Activated naive CD4-positive, alpha-beta T cell treated with anti-CD3 and anti-CD28 coated beads for 36 hours (primary cell): ENCODE measurements around the gene PITRM1. TPM values are rescaled to one million over a fixed set of nuclear protein-coding genes. Genes with fewer than 3 reads are reported as not detected.

Source experiments
- CTCF ChIA-PET: fragments of 350-600 bp; sonication (Branson Sonifier 250); formaldehyde crosslinking; loops from one replicate; lab custom pipeline; 2021; ENCODE audit warnings: antibody characterized with exemption; lab: Charles Lee
- DNase-seq: peaks from one replicate; pipeline ENCODE4 v3.0.0-alpha.2; 2020
- H3K27ac Mint-ChIP-seq: one replicate; pipeline ENCODE4 v1.8.0; 2021; ENCODE audit warnings: mild to moderate bottlenecking, mixed read lengths
- H3K27me3 Mint-ChIP-seq: one replicate; pipeline ENCODE4 v1.8.0; 2021; ENCODE audit warnings: low read depth, mixed read lengths
- H3K36me3 Mint-ChIP-seq: one replicate; pipeline ENCODE4 v1.8.0; 2021; ENCODE audit warnings: low read depth, mixed read lengths
- H3K4me1 Mint-ChIP-seq: one replicate; pipeline ENCODE4 v1.8.0; 2021; ENCODE audit warnings: low read depth, mixed read lengths
- H3K4me3 Mint-ChIP-seq: one replicate; pipeline ENCODE4 v1.8.0; 2021; ENCODE audit warnings: mild to moderate bottlenecking, moderate library complexity, mixed read lengths
- H3K9me3 Mint-ChIP-seq: one replicate; pipeline ENCODE4 v1.8.0; 2021; ENCODE audit warnings: mixed read lengths
- intact Hi-C: fragments of 100-400 bp; cut with micrococcal nuclease; formaldehyde crosslinking; loops from one replicate; pipeline ENCODE4 v1.15.1; 2023
- total RNA-seq, 2 experiments: library from RNA; stranded (reverse); gene quantifications; one replicate each; pipeline ENCODE4 v1.2.3, GENCODE V29; 2021

Gene PITRM1
- total RNA-seq, 2 experiments from 2014 or later: 65.6 to 74.5 TPM

GRCh38 chr10:3142146-3142875 is 30.3 kb downstream of the PITRM1 start:
- H3K27me3 Mint-ChIP-seq: no peaks in the 10 kb centered on the region
- no peaks in the 10 kb centered on the region for H3K4me1 Mint-ChIP-seq
- CTCF ChIA-PET: no interaction called here
- no peak for DNase-seq
- no peaks in the 10 kb centered on the region for H3K9me3 Mint-ChIP-seq
- intact Hi-C loops: no loop called here
- peak overlapping the region; percentile 30 for H3K27ac Mint-ChIP-seq
- no peak overlapping the region for H3K4me3 Mint-ChIP-seq
- peaks cover 52% of the 10 kb centered on the region for H3K36me3 Mint-ChIP-seq

- intact Hi-C loops: no loop called here
- Mint-ChIP-seq H3K36me3 (peaks cover 51% of the 10 kb centered on the region), H3K4me1 (no peaks in the 10 kb centered on the region), H3K4me3 (no peak overlapping the region), H3K27ac (peak overlapping the region; percentile 30), H3K9me3 (no peaks in the 10 kb centered on the region), H3K27me3 (no peaks in the 10 kb centered on the region)
- CTCF ChIA-PET: no interaction called here
- no peak for DNase-seq
These were observed 31.1 kb downstream of the PITRM1 start for GRCh38 chr10:3141351-3142005.

- Mint-ChIP-seq H3K36me3 (peaks cover 47% of the 10 kb centered on the region), H3K27me3 (no peaks in the 10 kb centered on the region), H3K27ac (no peak overlapping the region), H3K4me1 (no peaks in the 10 kb centered on the region), H3K4me3 (no peak overlapping the region), H3K9me3 (no peaks in the 10 kb centered on the region)
- DNase-seq: no peak
- intact Hi-C loops: no loop called here
- CTCF ChIA-PET: interaction anchor here (0.6 kb wide), 1 partner anchor 22 kb away, joined by 3 read pairs; no protein-coding TSS in a partner anchor
These were observed 32.3 kb downstream of the PITRM1 start for GRCh38 chr10:3140280-3140679.

- Mint-ChIP-seq H3K4me1 (no peaks in the 10 kb centered on the region), H3K27me3 (no peaks in the 10 kb centered on the region), H3K36me3 (peaks cover 52% of the 10 kb centered on the region), H3K27ac (peak overlapping the region; percentile 5), H3K4me3 (no peak overlapping the region), H3K9me3 (no peaks in the 10 kb centered on the region)
- DNase-seq: no peak
- intact Hi-C loops: no loop called here
- CTCF ChIA-PET: interaction anchor here (0.6 kb wide), 1 partner anchor 21 kb away, joined by 3 read pairs; no protein-coding TSS in a partner anchor
These were observed 33.2 kb downstream of the PITRM1 start for GRCh38 chr10:3139216-3139910.

- Mint-ChIP-seq H3K9me3 (no peaks in the 10 kb centered on the region), H3K36me3 (peaks cover 53% of the 10 kb centered on the region), H3K4me3 (no peak overlapping the region), H3K27ac (peak overlapping the region; percentile 73), H3K4me1 (no peaks in the 10 kb centered on the region), H3K27me3 (no peaks in the 10 kb centered on the region)
- CTCF ChIA-PET: no interaction called here
- no peak for DNase-seq
- intact Hi-C loops: no loop called here
These were observed 34.4 kb downstream of the PITRM1 start for GRCh38 chr10:3137958-3138726.

- CTCF ChIA-PET: no interaction called here
- Mint-ChIP-seq H3K4me1 (no peaks in the 10 kb centered on the region), H3K4me3 (no peak overlapping the region), H3K27ac (no peak overlapping the region), H3K9me3 (no peaks in the 10 kb centered on the region), H3K27me3 (no peaks in the 10 kb centered on the region), H3K36me3 (peaks cover 56% of the 10 kb centered on the region)
- intact Hi-C loops: no loop called here
- DNase-seq: no peak
These were observed 35.6 kb downstream of the PITRM1 start for GRCh38 chr10:3136763-3137611.

GRCh38 chr10:3136336-3136735 is 36.2 kb downstream of the PITRM1 start:
- no peak for DNase-seq
- Mint-ChIP-seq H3K27ac (no peak overlapping the region), H3K9me3 (no peaks in the 10 kb centered on the region), H3K4me3 (no peak overlapping the region), H3K36me3 (peaks cover 60% of the 10 kb centered on the region), H3K27me3 (no peaks in the 10 kb centered on the region), H3K4me1 (no peaks in the 10 kb centered on the region)
- CTCF ChIA-PET: interaction anchor here (1.2 kb wide), 1 partner anchor 14 kb away, joined by 3 read pairs; no protein-coding TSS in a partner anchor
- intact Hi-C loops: no loop called here

GRCh38 chr10:3135006-3135405 is 37.6 kb downstream of the PITRM1 start:
- CTCF ChIA-PET: interaction anchor here (1.5 kb wide), 1 partner anchor 57 kb away, joined by 3 read pairs; no protein-coding TSS in a partner anchor
- H3K36me3 Mint-ChIP-seq: peaks cover 53% of the 10 kb centered on the region
- no peak overlapping the region for H3K4me3 Mint-ChIP-seq

GRCh38 chr10:3133948-3134347 is 38.6 kb downstream of the PITRM1 start:
- intact Hi-C loops: no loop called here
- H3K9me3 Mint-ChIP-seq: no peaks in the 10 kb centered on the region
- no peaks in the 10 kb centered on the region for H3K27me3 Mint-ChIP-seq
- H3K4me1 Mint-ChIP-seq: no peaks in the 10 kb centered on the region
- no peak overlapping the region for H3K27ac Mint-ChIP-seq
- CTCF ChIA-PET: interaction anchor here (0.6 kb wide), 1 partner anchor 96 kb away, joined by 4 read pairs; no protein-coding TSS in a partner anchor
- no peak for DNase-seq
- H3K4me3 Mint-ChIP-seq: no peak overlapping the region
- peaks cover 51% of the 10 kb centered on the region for H3K36me3 Mint-ChIP-seq

More at GRCh38 chr10:3135006-3135405, 37.6 kb downstream of the PITRM1 start:
- no peak for DNase-seq
- no peaks in the 10 kb centered on the region for H3K9me3 Mint-ChIP-seq
- intact Hi-C loops: no loop called here
- no peaks in the 10 kb centered on the region for H3K27me3 Mint-ChIP-seq
- H3K4me1 Mint-ChIP-seq: no peaks in the 10 kb centered on the region
- peak overlapping the region; percentile 9 for H3K27ac Mint-ChIP-seq

GRCh38 chr10:3132036-3133025 is 40.3 kb downstream of the PITRM1 start:
- Mint-ChIP-seq H3K9me3 (peaks cover 2% of the 10 kb centered on the region), H3K27me3 (no peaks in the 10 kb centered on the region), H3K27ac (no peak overlapping the region), H3K4me1 (no peaks in the 10 kb centered on the region), H3K4me3 (no peak overlapping the region), H3K36me3 (peaks cover 52% of the 10 kb centered on the region)
- CTCF ChIA-PET: no interaction called here
- intact Hi-C loops: no loop called here
- no peak for DNase-seq
